GM18517 (cell line): ENCODE data around the gene KCNK3.

Experiments
- ATAC-seq: cut with Tn5 transposase; IDR thresholded peaks from one replicate; pipeline ENCODE4 v1.9.1; 2021; ENCODE audit warnings: mild to moderate bottlenecking, moderate library complexity; ENCODE audit not compliant: unreplicated experiment

Gene KCNK3

DNA sequence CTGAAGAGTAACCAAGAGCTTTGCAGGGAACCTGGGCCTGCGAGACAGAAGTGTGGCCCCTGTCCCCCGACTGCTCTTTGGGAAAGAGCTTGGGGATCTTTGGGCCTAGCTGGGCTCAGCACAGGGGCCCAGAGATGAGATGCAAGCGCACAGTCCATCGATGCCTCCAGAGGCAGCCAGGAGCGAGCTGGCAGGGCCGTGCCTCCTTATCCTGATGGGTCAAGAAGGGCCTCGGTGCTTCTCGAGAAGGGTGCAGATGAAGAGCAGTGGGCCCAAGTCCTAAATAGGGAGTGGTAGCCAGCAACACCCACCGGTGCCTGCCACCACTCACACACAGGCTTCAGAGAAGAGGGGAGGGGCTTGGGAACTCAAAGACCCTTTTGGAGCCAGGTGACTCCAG, 17.6 kb downstream of the KCNK3 start:
- no peak for ATAC-seq

DNA sequence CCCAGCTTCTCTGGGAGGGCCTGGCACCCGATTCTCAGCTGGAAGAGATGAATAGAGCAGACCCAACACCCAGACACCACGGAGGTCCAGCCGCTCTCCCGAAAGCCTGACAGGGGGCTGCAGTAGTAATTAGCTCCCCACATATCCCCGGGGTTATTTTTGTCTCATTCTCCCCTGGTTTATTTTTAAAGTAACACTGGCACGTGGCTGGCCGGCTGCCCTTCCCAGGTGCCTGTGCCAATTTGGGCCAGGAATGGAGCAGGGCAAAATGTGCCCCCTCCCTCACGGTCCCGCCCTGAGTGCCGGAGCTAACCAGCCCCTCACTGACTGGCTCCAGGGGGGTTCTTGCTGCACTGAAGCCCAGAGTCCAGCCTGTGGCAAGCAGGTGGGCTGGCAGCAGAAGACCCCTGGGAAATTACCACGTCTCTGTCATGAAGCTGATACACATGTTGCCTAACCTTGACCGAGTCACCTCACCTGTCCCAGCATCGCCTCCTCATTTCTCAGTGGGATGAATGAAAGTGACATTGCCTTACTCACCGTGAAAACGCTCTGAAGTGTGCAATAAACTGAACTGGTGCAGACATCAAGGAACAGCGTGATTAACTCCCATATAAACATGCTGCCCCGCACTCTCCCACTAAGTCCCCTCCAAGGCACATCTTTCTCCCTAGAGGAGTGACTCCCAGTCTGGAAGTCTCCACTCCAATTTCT, 18.4 kb downstream of the KCNK3 start:
- no peak for ATAC-seq

DNA sequence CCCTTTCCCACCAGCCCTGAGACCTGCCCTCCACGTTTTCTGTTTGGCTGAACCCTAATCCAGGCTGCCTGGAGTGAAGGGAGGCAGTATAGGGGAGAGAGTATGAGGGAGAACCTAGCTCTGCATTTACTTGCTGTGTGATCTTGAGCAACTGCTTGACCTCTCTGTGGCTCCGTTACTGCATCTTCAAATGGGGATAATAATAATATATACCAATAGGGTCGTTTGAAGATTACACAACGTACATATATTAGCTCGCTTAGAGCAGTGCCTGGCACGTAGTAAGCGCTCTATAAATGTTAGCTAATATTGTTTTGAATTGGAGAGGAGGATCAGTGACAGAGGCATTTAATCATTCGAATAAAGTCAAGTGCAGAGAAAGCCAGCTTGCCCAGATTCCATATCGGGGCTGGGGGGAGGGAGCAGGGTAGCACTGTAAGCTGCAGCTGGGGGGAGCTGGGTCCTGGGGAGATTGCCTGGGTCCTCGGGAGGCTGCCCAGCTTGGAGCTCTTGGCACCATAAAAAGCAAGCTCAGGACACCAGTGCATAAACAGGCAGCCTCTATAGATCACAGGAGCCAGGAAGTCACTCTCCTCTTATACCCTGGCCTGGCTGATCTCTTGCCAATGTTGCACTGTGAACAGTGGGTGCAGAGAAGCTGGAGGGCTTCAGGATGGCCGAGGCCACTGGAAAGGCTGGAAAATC, 19.1 kb downstream of the KCNK3 start:
- no peak for ATAC-seq

DNA sequence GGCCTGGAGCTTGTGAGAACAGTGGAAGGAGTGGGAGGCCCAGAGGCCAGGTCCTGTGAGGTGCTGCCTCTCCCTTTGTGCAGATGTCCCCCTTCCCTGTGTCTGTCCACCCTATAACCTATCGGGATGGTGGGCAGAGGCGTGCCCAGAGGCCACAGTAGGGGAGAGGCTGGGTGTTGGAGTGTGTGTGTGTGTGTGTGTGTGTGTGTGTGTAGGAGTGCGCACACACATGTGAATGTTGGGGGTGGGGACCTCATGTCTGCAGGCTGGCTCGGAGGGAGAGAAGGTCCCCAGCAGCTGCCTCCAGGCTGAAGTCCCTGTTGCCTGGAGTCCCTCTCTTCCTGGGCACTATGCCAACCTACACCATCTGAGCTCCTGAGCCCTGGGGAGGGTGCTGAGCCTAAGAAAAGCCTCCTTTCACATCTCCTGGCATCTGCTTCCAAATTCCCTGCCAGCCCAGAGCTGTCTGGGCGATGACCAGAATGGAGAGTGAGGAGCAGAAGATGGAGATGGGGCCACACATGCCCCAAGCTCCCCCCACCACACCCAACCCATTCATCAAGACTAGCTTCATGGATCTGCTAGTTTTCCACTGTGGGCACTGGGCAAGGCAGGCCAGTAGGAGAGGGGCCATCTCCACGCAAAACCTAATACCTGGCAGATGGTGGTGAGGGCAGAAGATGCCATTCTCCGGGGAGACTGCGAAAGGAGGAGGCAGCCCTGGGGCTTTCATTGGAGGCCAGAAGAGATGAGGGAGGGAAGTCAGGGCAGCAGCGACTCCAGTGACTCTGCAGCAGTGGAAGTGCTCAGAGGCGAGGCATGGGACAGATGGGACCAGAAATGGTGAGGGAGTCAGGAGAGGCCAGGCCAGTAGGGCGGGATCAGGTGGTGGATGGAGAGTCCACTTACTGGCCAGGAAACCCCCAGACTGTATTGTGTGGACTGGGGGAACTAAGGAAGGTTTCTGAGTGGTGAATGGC, 20.3 kb downstream of the KCNK3 start:
- ATAC-seq, result no peak

DNA sequence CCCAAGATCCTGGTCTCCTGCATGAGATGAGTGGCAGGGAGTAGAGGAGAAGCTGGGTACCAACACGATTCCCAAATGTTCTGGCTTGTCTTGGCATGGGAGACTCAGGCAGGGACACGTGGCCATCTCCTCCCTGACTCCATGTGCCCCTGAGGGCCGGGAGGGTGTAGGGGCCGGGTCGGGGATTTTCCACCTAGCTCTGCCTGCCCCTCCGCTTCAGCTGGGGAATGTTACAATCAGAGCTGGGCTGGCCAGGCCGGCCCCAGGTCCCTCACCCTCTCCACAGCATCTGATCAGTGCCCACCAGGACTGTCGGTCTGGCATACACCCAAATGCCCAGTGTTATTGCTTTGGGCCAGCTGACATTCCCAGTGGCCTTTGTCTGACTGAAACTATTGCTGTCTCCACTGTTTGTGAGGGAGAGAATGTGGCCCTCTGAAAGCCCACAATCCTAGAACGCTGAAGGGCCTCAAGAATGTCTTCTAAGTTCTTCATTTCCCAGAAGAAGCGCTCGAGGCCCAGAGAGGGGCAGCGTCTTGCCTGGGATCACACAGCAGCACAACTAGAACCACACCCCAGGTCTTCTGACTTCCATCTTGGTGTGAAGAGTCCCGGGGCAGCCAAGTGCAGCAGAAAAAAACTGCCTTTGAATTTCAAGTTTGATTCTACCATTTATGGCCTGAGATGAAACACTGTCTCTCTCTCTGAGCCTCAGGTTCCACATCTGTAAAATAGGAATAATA, 23.2 kb downstream of the KCNK3 start:
- no peak for ATAC-seq

DNA sequence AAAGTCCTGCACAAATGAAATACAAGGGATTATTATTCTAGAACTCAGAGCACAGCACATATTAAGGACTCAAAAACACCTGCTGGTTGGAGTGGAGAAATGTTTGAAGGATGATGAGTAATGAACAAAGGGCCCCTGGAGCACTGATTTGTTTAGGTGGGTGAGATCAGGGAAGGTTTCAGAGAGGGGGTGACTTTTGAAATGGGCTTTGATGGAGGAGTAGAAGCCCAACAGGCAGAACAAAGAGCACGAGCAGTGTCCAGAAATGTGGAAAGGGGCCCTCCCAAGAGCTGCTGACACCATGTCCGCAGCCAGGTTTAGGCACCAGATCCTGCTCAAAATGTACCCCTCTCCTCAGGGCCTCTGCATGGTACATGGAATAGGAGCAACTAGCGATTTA, 23.8 kb downstream of the KCNK3 start:
- ATAC-seq, result no peak

DNA sequence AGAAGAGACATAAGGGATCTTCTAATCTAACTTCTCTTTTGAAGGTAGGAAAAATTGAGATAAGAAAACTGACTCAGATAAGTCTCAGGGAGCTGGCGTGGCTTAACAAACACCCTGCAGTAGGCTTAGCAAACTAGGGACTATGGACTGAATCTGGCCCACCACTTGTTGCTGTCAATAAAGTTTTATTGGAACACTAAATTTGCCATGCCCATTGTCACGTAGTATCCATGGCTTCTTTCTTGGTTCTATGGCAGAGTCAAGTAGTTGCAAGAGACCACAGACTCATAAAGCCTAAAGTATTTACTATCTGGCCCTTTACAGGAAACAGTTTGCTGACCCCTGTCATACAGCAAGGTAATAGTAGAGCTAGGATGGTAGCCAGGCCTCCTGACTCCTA, 24.2 kb downstream of the KCNK3 start:
- no peak for ATAC-seq

DNA sequence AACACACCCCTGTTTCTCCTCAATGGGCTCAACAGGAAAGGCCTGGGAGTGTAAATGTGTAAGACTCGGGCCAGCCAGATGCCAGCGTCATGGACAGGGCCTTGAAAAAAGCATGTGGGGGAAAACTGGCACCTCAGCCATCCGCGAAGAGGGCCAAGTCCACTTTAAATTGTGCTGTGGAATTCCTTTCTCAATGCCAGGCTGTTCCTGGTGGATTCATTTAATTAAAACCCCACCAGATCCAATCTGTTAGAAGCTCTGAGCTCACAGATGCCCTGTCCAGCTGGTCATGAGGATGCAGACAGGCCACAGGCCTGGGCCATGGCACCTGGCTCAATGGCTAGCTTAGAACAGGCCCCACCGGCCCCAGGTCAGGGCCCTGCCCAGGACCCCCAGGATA, 24.8 kb downstream of the KCNK3 start:
- no peak for ATAC-seq

DNA sequence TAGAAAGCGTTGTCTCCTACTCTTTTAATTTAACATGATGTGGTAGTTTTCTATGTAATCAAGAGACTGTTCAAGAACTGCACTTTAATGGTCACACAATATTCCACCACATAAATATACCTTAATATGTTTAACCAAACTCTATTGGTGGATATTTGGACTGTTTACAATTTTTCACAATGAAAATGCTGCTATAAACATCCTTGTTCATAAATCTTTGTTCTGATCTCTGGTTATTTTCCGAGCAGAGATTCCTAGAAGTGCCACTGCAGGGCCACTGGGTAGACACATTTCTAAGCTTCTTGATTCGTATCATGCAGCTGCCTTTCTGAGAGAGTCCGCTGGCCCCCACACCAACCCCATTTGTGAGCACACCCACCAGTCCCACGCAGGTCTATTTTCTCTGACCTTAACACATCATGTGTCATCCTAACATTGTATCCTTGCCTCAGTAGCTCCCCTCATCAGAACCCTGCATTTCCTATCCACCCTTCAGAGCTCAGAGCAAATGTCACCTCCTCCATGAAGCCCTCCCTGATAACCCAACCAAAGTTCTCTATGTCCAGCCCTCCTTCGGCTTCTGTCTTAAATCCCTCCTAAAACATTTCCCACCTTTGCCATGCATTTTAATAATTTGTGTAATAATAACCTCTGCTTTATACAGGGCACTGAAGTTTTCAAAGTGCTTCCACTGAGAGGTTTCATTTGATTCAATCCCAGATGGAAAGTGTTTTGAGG, 26.6 kb downstream of the KCNK3 start:
- ATAC-seq, result no peak

DNA sequence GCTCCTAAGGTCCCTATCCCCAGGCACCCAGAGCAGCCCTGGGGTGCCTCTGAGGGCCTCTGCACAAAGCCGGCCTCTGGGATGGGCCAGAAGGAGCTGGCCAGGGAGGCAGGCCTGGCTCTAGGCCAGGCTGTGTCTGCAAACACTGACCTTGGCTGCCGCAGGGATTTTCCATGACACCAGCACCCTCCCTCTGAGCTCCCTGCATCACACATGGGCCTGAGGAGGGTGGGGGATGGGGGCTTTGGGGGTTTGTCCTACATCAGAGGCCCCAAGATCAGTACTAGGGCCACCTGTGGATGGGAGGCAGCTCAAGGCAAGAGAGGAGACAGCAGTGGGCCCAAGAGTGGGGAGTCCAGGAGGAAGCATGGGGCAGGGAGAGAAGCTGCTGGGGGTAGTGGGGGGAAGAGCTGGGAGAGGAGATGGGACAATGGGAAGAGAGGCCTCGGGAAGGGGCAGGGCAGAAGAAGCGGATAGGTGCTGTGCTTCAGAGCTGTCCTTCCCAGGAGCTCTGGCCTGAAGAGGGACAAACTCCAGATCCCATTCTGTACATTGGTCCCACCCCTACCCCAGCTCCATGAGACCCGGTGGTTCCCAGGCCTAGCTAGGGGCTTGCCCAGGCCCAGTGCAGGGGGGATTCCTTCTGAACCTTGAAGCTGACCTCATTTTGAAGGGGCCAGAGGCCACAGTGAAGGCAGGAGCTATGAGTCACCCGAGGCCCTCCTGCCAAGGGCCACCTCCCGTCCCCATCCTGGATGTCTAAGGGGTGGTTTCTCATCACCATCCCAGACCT, 28.0 kb downstream of the KCNK3 start:
- ATAC-seq, result no peak

DNA sequence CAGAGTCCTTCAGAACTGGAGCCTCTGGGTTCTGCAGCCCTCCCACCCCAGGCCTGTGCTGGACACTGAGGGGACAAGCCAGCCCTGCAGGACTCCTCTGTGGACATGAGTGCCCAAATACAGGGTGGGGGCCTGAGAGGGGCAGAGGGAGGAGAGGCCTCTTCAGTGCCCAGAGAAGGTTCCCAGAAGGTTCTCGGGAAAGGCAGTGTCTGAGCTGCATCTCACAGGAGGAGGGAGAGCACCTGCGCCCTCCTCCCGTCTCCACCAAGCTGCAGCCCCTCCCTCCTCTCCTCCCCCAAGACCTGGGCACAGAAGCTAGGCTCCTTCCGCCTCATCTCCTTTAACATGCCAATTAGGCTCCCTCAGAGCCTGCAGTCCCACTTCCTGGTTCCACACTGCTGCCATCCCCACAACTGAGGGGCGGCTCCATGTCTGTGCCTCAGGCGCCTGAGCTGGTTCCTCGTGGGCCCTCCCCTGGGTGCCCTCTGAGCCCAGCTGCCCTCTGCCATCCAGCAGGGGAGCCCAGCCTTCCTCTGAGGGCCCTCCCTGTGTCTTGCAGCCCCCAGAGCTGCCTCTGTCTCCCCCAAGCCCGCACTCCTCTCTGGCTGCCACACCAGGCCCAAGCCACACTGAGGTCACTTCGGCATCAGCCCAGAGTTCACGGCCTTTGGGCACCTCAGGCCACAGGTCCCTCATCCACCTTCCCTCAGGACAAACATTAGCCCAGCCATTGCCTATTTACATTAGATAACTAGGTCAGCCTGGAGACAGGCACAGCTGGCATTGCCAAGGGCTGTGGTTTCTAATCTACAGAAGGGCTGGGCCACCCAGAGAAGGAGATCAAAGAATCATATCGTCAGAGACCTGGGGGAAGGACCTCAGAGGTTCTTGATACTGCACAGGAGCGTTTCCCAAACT, 28.9 kb downstream of the KCNK3 start:
- no peak for ATAC-seq

DNA sequence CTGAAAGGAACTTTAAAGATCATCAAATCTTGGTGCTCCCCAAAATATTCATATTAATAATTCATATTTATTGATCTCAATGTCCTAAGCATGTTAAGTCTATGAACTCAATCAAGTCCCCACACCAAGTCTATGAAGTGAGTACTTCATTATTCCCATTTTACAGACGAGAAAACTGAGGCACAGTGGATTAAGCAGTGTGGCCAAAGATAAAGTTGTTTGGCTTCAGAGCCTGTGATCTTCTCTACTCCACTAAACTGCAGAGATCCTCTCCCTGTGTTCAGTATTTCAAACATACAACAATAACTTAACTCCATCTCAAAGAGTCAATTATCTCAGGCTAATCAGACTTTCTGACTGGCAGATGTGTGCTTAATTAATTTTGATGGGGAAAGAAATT, 29.8 kb downstream of the KCNK3 start:
- no peak for ATAC-seq

DNA sequence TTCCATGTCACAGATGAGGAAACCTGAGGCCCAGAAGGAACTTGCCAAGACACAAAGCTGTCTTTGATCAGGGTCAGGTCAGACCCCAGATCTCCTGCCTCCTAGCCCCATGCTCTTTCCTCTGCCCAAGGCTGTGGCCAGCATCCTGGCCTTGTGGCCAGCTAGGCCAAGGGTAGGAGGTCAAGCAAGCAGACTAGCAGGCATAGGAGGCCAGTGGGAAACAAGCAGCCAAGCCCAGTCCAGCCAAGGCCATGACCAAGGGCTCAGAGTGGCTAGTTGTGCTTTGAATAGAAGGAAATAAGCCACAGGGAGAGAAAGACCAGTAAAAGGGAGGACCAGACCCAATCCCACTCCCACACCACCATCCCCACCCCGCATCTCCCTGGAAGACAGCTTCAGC, 30.4 kb downstream of the KCNK3 start:
- ATAC-seq, result no peak

DNA sequence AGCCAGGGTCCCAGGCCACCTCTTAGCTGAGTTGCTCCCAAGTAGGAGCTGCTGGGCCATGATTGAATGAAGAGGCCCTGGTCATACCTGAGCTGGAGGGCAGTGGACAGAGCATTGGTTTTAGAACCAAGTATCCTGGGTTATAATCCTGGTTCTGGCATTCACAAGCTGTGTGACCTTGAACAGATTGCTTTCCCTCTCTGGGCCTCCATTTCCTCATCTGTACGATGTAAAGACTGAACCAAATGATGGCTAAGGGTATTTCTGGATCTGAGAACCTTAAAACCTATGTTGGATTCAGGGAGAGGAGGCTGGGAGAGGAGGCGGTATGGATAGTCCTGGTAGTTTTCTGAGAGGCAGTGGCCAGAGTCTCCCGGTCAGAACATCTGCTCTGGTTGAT, 31.0 kb downstream of the KCNK3 start:
- no peak for ATAC-seq

DNA sequence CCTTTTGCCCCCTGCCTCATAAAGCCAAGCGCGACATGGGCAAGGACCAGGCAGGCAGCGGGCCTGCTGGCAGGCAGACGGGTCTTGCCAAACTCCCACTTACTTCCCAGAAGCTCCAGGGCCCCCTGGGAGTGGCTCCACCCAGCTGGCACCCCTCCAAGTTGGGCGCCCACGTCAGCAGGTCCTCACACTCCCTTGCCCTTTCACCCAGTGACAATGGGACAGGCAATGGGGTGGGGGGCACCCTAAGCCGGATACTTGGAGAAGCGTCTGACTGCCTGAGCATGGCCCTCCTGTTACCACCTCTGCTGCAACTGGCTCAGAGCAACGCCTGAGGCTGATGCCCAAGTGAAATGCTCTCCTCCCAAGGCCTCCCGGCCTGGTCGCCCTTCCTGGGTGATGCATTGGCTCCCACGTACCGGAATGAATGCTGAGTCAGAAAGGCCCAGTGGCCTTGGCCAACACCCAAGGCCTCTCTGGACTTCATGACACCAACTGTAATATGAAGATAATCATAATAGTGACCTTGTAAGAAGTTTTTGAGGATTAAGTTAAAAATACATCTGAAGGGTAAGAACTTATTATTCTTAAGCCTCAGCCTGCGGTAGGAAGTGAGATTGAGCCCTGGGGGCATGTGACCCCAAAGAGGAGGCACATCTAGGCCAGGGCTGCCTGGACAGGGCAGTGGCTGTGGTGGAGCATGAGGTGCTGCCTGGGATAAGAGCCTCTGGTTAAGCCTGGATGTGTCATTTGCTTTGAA, 31.6 kb downstream of the KCNK3 start:
- no peak for ATAC-seq

DNA sequence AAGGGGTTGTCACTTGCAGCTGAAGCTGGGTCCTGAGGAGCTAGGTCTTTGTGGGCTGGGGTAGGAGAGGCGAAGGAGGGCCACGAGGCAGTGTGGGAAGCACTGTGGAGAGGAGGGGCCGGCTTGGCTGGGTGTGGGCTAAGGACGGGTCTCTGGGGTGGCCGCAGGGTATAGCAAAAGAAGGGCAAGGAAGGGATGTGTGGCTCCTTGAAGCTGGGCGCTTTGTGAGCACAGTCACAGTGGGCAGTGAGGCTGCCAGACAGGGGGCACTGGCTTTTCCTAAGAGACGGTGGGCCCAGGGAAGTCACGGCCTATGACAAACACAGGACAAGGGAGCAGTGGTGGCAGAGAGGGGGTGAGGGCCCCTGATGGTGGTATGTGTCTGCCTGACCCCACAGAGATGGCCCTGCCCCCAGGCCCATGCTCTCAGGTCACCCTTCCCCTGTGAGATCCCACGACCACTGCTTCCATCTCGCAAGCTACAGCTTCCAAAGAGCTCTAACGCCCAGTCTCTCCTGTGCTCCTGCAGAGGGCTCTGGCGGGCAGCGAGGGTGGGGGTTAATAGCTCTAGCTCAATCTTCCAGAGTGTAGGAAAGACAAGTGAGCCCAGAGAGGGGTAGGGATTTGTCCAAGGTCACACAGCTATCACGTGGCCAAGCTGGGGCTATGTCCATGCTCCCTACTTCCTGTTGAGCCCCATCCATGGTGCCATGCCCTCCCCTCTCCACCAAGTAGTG, 32.4 kb downstream of the KCNK3 start:
- no peak for ATAC-seq

DNA sequence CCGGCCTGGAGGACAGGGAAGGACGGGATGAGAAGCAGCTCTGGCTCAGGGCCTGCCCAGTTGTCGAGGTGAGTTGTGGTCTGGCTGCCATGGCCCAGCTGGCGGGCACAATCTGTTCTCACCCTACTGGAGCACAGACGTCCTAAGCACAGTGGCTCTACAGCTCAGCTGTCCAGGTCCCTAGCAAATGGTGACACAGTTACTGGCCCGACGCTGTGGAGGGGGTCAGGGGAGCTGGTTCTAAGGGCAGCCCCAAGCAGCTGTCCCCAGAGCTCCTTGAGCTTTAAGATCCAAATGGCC, 32.9 kb downstream of the KCNK3 start:
- ATAC-seq, result no peak
